Subcutaneous adipose tissue (tissue), 4 donors: ENCODE results near the gene POMT1. TPM values are rescaled to one million over a fixed set of nuclear protein-coding genes. Genes with fewer than 3 reads are reported as not detected.

Experiments used
- total RNA-seq, 4 donors: library from RNA; depleted of rRNA; stranded (reverse); fragments of >200 nt; gene quantifications; one replicate each; pipeline ENCODE4 v1.1.0, GENCODE V29; 2016
- TF ChIP-seq, protein P1 (sequence below): fragments of 450-650 bp; IDR thresholded peaks from one replicate; pipeline ENCODE4 v1.5.1; 2016; ENCODE audit warnings: low read depth, mild to moderate bottlenecking, control low read depth, antibody characterized with exemption, moderate library complexity

POMT1 gene
- total RNA-seq, 4 donors from 2014 or later = 17.0 to 54.3 (median 27.1) TPM

DNA sequence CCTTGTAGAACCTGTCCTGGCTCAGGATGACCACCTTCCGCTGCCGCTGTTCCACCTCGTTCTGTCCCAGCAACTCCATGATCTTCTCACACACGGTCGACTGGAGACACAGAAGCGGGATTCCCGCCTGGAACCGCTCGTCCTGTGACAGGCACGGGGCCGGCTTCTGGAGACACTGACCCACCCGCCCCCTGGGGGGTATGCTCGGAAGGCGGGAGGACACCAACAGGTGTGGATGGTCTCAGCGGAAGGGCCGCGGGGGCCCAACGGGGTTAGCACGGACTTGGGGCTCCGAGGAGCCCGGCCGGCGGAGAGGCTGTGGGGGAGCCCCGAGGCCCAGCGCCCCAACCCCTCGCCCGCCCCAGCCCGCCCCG is 27.8 kb downstream of the POMT1 start:
- TF ChIP-seq, protein P1, sequence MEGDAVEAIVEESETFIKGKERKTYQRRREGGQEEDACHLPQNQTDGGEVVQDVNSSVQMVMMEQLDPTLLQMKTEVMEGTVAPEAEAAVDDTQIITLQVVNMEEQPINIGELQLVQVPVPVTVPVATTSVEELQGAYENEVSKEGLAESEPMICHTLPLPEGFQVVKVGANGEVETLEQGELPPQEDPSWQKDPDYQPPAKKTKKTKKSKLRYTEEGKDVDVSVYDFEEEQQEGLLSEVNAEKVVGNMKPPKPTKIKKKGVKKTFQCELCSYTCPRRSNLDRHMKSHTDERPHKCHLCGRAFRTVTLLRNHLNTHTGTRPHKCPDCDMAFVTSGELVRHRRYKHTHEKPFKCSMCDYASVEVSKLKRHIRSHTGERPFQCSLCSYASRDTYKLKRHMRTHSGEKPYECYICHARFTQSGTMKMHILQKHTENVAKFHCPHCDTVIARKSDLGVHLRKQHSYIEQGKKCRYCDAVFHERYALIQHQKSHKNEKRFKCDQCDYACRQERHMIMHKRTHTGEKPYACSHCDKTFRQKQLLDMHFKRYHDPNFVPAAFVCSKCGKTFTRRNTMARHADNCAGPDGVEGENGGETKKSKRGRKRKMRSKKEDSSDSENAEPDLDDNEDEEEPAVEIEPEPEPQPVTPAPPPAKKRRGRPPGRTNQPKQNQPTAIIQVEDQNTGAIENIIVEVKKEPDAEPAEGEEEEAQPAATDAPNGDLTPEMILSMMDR = no peak

DNA sequence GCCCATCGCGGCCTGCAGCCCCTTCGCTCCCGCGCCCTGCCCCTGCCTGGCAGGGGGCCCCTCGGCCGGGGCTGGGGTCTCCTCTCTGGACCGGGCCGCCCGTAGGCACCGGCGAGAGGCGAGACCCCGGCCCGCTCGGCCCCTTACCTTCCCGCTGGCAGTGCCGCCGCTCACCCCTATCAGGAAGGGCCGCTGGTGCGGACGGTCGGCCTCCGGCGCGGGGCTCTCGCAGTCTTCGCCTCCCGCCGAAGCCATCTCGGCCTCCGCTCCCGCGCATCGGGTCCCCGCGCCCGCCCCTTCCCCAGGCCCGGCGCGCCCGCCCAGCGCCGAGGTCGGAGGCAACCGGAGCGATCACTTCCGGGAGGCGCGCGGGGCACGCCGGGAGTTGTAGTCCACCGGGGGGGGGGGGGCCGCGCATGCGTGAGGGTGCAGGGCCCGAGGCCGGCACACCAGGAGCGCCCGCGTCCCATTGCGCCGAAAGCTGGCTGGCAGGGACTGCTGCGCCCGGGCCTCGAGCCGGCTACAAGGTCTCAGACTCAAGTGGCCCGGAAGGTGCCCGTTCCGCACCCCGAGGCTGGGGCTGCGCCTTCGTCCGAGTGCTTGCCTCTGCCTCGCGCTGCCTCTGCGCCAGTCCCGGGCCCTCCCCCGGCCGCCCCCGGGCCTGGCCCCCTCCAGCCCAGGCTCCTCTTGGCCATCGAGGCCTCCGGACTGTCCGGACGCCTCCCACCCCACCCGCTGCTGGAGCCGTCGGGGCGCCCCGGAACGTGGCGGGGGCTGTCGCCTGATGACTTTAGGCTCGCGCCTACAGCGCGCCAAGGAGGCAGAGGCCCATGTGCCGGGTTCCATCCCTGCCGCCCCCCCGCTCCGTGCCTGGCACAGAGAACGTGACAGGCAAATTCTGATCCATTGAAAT is 28.5 kb downstream of the POMT1 start, which contains the start of gene UCK1:
TSS of gene UCK1 (minus strand) at position 344 of the 913 bp plus-strand sequence. CDS start at position 255, 89 bp downstream.
- TF ChIP-seq, protein P1 = no peak

DNA sequence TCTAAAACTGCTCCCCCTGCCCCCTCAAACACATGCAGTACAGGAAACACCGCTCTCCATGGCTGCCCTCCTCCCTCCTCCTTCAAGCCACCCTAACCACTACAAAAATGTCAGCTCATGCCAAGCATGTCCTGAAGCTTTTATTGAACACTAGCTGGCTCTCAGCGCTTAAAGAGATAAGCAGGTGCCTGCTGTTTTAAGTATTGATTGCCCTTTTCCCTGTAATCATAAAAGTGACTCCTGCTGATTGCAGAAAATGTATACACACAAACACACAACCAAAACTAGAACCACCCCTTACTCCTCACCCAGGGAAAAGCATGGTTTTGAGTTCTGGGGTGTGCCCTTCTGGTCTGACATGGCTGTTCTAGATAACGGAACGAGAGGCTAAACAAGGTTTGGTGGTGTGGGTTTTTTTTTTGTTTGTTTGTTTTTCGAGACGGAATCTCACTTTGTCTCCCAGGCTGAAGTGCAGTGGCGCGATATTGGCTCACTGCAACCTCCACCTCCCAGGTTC is 32.1 kb downstream of the POMT1 start:
- TF ChIP-seq, protein P1 = no peak

DNA sequence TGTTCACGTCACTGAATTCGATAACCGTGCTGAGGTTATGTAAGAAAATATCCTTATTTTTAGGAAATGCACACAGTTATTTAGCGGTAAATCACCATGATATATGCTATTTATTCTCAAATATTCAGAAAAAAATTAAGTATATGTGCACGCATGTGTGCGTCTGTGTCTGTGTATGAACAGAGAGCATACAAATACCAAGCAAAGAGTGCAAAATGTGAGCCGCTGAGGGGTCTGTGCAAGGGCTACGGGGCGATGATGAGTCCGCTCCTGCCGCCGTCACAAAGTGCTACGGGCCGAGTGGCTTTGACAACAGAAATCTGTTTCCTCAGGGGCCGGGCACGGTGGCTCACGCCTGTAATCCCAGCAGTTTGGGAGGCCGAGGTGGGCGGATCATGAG is 35.2 kb downstream of the POMT1 start:
- TF ChIP-seq, protein P1 = no peak

DNA sequence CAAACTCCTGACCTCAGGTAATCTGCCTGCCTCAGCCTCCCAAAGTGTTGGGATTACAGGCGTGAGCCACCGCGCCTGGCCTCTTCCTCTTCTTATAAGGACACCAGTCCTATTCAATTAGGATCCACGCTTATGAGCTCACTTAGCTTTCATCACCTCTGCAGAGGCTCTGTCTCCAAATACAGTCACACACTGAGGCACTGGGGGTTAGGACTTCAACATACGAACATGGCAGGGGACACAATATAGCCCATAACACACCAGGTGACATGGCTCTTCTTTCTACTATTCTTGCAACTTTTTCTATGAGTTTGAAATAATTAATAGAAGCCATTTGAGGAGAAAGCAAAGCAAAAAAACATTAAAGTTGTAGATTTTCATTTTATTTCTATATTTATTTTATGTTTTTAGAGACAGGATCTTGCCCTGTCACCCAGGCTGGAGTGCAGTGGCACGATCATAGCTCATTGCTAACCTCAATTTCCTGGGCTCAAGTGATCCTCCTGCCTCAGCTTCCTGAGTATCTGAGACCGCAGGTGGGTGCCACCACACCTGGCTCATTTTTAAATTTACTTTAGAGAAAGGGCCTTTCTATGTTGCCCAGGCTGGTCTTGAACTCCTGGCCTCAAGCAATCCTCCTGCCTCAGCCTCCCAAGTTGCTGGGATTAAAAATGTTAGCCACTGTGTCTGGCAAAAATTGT is 36.7 kb downstream of the POMT1 start:
- TF ChIP-seq, protein P1 = no peak

DNA sequence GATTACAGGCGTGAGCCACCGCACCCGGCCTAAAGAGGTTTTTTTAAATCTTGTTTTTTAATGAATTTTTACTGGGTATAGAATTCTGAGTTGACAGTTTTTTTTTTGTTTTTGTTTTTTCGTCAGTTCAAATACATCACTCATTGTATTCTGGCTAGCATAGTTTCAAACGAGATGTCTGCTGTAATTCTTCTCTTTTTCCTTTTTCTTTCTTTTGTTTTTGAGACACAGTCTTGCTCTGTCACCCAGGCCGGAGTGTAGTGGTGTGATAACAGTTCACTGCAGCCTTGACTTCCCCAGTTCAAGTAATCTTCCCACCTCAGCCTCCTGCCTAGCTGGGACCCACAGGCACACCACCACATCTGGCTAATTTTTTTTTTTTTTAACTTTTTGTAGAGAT is 40.4 kb downstream of the POMT1 start:
- TF ChIP-seq, protein P1 = no peak
